Measurements from ENCODE around the gene MFAP2.

- TF ChIP-seq CTCF (IDR thresholded peaks at IDR 0.05; ENCODE audit: low read depth, low read length) (no peak), POLR2A (IDR thresholded peaks at IDR 0.05; ENCODE audit: extremely low read depth, insufficient read length) (no peak)
Observed at GRCh38 chr1:17002524-17002902, 22.1 kb upstream of the MFAP2 start.

All from NB4 (cell line).